Measurements from ENCODE around the gene SGMS1. TPM values are rescaled to one million over a fixed set of nuclear protein-coding genes. Genes with fewer than 3 reads are reported as not detected.

Gene SGMS1
- total RNA-seq, 1 donor from 2014 or later, result 25.0 TPM

DNA sequence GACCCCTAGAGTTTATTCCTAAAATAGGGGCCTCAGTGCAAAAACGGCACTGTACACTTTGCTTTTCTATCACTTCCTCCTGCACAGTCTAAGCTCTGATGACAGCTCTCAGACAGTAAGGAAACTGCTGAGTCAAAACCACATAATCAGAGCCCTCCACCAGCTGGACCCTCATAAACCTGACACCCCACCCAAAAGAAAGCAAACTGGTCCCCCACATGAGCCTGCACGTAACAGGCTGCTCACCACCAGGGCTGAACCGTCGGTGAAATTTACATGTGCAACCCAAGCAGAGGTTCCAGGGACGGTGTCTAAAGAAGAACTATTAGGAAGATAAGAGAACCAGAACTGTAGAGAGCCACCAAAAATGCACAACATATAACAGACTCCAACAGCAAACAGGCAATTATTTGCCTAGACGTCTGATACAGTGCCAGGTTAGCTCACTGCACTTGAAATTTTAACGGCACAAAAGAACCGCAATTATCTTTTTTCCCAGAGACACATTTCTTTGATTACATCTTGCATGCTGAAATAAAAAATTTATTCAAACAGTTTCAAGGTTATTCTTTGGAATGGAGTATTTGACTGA lies 19.6 kb downstream of the SGMS1 start:
- H3K36me3 Mint-ChIP-seq (ENCODE audit: insufficient read depth), result no peaks in the 10 kb centered on the region
- H3K9me3 Mint-ChIP-seq (ENCODE audit: low read depth), result no peaks in the 10 kb centered on the region
- no peak for TF ChIP-seq CTCF (IDR thresholded peaks at IDR 0.05; ENCODE audit: unreplicated experiment)
- H3K4me3 Mint-ChIP-seq (ENCODE audit: low read depth), result no peak overlapping the region
- no peak overlapping the region for H3K27ac Mint-ChIP-seq
- DNase-seq (ENCODE audit: low spot score, unreplicated experiment), result no peak
- peaks cover 38% of the 10 kb centered on the region for H3K4me1 Mint-ChIP-seq (ENCODE audit: low read depth)
- H3K27me3 Mint-ChIP-seq, result no peaks in the 10 kb centered on the region

DNA sequence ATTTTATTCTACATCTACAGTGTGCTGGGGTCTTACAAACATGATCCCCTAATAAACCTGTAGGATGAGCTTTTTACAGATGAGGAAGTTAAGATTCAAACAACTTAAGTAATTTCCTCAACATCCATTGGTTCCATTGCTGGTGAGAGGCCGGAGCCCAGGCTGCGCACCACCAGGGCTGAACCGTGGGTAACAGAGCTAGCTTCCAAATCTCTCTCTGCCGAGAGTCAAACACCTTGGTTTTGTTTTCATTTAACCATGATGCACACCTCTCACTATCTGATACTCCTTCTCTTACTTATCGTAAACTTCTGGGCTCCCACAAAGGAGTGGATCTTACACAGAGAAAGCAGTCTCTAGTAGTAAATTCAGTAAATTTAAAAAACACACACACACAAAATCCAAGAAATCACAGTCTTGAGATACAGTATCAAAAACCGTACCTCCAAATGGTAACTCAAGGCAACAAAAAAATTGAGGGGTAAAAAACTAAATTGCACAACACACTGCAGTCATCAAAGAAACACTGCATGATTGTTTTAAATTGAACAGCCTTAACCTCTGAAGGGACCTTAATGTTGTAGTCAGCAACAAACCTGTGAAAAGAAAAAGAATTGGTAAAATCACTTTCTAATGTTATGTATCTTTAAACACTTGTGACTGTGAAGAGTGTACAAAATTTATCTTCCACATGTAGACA lies 20.5 kb downstream of the SGMS1 start:
- DNase-seq (ENCODE audit: low spot score, unreplicated experiment), result no peak
- H3K4me3 Mint-ChIP-seq (ENCODE audit: low read depth), result no peak overlapping the region
- TF ChIP-seq CTCF (IDR thresholded peaks at IDR 0.05; ENCODE audit: unreplicated experiment), result no peak
- H3K27me3 Mint-ChIP-seq, result no peaks in the 10 kb centered on the region
- no peaks in the 10 kb centered on the region for H3K36me3 Mint-ChIP-seq (ENCODE audit: insufficient read depth)
- H3K27ac Mint-ChIP-seq, result peak overlapping the region; percentile 18
- no peaks in the 10 kb centered on the region for H3K9me3 Mint-ChIP-seq (ENCODE audit: low read depth)
- H3K4me1 Mint-ChIP-seq (ENCODE audit: low read depth), result peaks cover 42% of the 10 kb centered on the region

DNA sequence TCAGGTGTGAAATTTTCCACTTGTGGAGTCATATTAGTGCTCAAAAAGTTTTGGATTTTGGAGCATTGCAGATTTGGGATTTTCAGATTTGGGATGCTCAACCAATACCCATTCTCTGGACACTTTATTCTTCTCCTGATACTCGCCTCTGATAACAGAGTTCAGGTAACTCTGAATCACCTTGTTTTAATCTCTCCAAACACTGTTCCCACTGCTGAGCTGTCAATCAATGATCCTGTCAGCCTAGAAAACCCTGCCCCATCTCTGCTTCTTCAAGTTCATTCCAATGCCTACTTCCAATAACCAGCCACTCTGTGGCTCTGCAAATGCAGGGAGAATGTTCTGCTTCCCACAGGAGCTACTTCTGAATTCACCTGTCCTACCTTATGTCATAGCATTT lies 21.8 kb downstream of the SGMS1 start:
- no peak overlapping the region for H3K27ac Mint-ChIP-seq
- H3K4me1 Mint-ChIP-seq (ENCODE audit: low read depth), result peaks cover 42% of the 10 kb centered on the region

DNA sequence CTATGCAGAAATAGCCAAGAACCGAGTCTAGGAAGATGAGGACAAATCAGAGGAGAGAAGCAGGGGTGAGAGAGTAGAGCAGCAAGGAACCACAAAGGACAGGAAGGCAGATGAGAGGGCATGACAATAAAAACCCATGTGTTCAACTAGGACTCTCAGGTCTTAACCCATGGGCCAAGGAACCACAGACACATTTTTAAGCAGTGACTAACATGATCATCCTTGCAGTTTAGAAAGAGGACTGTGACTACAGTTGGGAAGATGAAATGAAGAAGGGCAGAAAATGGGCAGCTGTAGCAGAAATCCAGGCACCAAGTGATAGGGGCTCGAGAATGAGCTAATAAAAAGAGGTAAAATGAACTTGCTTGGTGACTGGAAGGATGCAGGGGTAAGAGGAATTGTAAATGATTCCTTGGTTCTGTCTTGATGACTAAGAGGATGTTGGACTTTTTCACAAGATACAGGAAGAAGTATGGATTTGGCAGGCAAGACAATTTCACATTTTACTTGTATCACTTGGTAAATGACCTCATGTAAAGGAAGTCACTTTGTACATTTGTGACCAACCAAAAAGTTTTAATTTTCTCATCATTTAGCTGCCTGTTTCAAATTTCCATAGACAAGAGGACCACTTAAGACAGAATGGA lies 22.8 kb downstream of the SGMS1 start:
- H3K36me3 Mint-ChIP-seq (ENCODE audit: insufficient read depth), result no peaks in the 10 kb centered on the region
- no peak overlapping the region for H3K4me3 Mint-ChIP-seq (ENCODE audit: low read depth)
- no peak for TF ChIP-seq CTCF (IDR thresholded peaks at IDR 0.05; ENCODE audit: unreplicated experiment)
- no peak for DNase-seq (ENCODE audit: low spot score, unreplicated experiment)
- peak overlapping the region; percentile 47 for H3K27ac Mint-ChIP-seq
- no peaks in the 10 kb centered on the region for H3K27me3 Mint-ChIP-seq
- peaks cover 40% of the 10 kb centered on the region for H3K4me1 Mint-ChIP-seq (ENCODE audit: low read depth)
- no peaks in the 10 kb centered on the region for H3K9me3 Mint-ChIP-seq (ENCODE audit: low read depth)

More for the DNA sequence above, 21.8 kb downstream of the SGMS1 start:
- no peak for TF ChIP-seq CTCF (IDR thresholded peaks at IDR 0.05; ENCODE audit: unreplicated experiment)
- Mint-ChIP-seq H3K4me3 (ENCODE audit: low read depth) (no peak overlapping the region), H3K36me3 (ENCODE audit: insufficient read depth) (no peaks in the 10 kb centered on the region), H3K27me3 (no peaks in the 10 kb centered on the region), H3K9me3 (ENCODE audit: low read depth) (no peaks in the 10 kb centered on the region)
- DNase-seq (ENCODE audit: low spot score, unreplicated experiment), result no peak

DNA sequence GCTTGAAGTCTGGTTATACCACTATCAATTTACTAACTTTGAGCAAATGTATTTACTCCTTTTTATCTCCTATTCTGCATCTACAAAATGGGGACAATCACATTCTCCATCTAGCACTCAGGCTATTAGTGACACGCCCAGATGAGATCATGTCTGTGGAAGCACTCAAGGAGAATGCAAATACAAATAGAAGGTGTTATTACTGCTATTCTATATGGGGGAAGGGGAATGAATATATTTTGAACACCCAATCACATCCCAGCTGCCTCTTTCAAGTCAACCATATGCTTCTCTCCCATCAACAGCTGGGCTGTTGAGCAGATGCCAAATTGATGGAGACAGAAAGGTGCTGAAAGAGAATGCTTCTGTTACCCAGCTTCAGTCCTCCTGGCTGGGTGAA lies 23.5 kb downstream of the SGMS1 start:
- TF ChIP-seq CTCF (IDR thresholded peaks at IDR 0.05; ENCODE audit: unreplicated experiment), result no peak
- no peak overlapping the region for H3K27ac Mint-ChIP-seq
- H3K36me3 Mint-ChIP-seq (ENCODE audit: insufficient read depth), result no peaks in the 10 kb centered on the region
- H3K4me3 Mint-ChIP-seq (ENCODE audit: low read depth), result no peak overlapping the region
- H3K4me1 Mint-ChIP-seq (ENCODE audit: low read depth), result peaks cover 33% of the 10 kb centered on the region
- no peaks in the 10 kb centered on the region for H3K9me3 Mint-ChIP-seq (ENCODE audit: low read depth)
- DNase-seq (ENCODE audit: low spot score, unreplicated experiment), result no peak
- no peaks in the 10 kb centered on the region for H3K27me3 Mint-ChIP-seq

Data from progenitor cell of endocrine pancreas (in vitro differentiated cells).